Measurements from ENCODE around the gene AP2A2.

DNA sequence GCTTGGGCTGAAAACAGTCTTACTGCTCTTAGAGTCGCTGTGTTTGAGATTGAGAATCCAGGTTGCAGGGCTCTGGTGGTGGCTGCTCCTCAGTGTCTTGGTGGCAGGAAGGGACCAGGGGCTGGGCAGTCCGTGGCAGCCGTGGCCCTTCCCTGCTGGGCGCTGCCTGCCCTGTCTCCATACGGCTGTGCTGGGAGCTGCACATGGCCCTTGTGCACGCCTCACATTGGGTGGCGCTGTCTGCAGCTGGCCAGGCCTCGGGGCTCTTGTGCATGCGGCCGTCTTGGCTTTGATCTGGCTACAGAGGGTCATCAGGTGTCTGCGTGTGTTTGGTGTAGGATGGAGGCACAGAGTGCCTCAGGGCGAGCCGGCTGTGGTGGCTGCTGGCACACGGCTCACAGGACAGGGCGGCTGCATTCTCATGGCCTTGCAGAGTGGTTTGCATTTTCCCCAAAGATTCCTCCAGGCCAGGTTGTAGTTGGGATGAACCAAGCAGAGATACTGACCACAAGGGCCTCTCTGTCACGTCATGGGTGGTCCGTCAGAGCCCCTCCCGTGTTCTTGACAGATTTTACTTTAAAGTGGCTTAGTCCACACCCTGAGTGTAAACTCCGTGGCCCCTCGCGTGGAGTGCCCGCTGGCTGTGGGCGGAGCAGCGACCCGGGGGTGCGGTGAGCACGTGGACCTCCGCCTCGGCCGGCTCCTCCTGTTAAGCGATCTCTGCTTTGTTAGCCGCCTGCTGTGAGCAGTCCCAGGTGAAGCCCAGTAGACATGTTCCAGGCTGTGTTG, 76.1 kb downstream of the AP2A2 start:
- no peak for TF ChIP-seq POLR2AphosphoS5 (IDR thresholded peaks at IDR 0.05; ENCODE audit: low read depth, low read length)
- TF ChIP-seq CTCF (IDR thresholded peaks at IDR 0.05) = no peak
